HCT116 (cell line): ENCODE results near the gene OSBPL8. TPM values are rescaled to one million over a fixed set of nuclear protein-coding genes. Genes with fewer than 3 reads are reported as not detected.
"Not testable (repeated sequence)": the region's sequence is repeated elsewhere in the genome, so short reads cannot be mapped to it uniquely, and the experiment has no call there.

Source experiments
- ATAC-seq: fragments of 200-7000 bp; cut with Tn5 transposase; 2 replicates; pipeline ENCODE4 v1.9.1; 2020; ENCODE audit warnings: mild to moderate bottlenecking, moderate library complexity
- BruUV-seq: library from RNA; stranded (reverse); fragments of 400-500 nt; replicated peaks from 2 replicates; lab custom pipeline; 2021; lab: Mats Ljungman, UMichigan
- CTCF ChIA-PET: fragments of 300-600 bp; sonication (Branson Sonifier 250); formaldehyde crosslinking; loops from one replicate; lab custom pipeline; 2021; ENCODE audit warnings: antibody characterized with exemption; lab: Charles Lee
- POLR2A ChIA-PET: fragments of 300-600, 350-600 bp; sonication (Branson Sonifier 250); formaldehyde crosslinking; loops from one replicate; lab custom pipeline; 2021; ENCODE audit warnings: antibody characterized with exemption; lab: Charles Lee
- RAD21 ChIA-PET, 2 experiments: fragments of 300-600 bp; sonication (Branson Sonifier 250); formaldehyde crosslinking; loops; one replicate each; lab custom pipeline; 2023; ENCODE audit warnings: low total read pairs in 2 of 2; ENCODE audit not compliant: uncharacterized antibody in 2 of 2, unreplicated experiment in 2 of 2, low non-redundant PET in 1 of 2; lab: Charles Lee
- DNase-seq: peaks from one replicate; pipeline ENCODE4 v3.0.0-alpha.2; 2010; ENCODE audit warnings: low read depth, low spot score
- H2AFZ ChIP-seq: fragments of 200-600 bp; shearing (Covaris generic), sonication (generic); 2 replicates; pipeline ENCODE4 v1.6.1; 2017; ENCODE audit warnings: low read depth, mixed run types, mixed read lengths, antibody characterized with exemption, low read length; ENCODE audit not compliant: poor library complexity, severe bottlenecking
- H3K27ac ChIP-seq: 2 replicates; pipeline ENCODE4 v1.5.1; 2012; ENCODE audit warnings: low read depth, low read length
- H3K27me3 ChIP-seq: fragments of 200-600 bp; sonication (generic); 2 replicates; pipeline ENCODE4 v1.6.1; 2016; ENCODE audit warnings: mixed run types, low read length, mixed read lengths; ENCODE audit not compliant: insufficient read depth
- H3K36me3 ChIP-seq, 2 experiments: fragments of 200-500 bp in 1 of 2; fragments of 200-600 bp in 1 of 2; sonication (Bioruptor generic) in 1 of 2; sonication (generic) in 1 of 2; 2 replicates each; pipeline versions ENCODE4 v1.5.1 to v1.6.1; 2014 to 2016; ENCODE audit warnings: low read length in 2 of 2, inconsistent platforms in 1 of 2, mixed read lengths in 1 of 2, mixed run types in 1 of 2; ENCODE audit not compliant: insufficient read depth in 2 of 2, control insufficient read depth in 1 of 2
- H3K4me1 ChIP-seq, 2 experiments: fragments of 200-600 bp in 1 of 2; sonication (generic) in 1 of 2; 2 replicates each; pipeline versions ENCODE4 v1.5.1 to v1.6.1; 2012 to 2017; ENCODE audit warnings: low read length in 2 of 2, inconsistent platforms in 1 of 2, mild to moderate bottlenecking in 1 of 2, mixed read lengths in 1 of 2, mixed run types in 1 of 2, moderate library complexity in 1 of 2; ENCODE audit not compliant: insufficient read depth in 2 of 2, control insufficient read depth in 1 of 2
- H3K4me2 ChIP-seq: fragments of 200-600 bp; sonication (generic); 2 replicates; pipeline ENCODE4 v1.6.1; 2017; ENCODE audit warnings: mixed run types, low read length, mixed read lengths
- H3K4me3 ChIP-seq, 2 experiments: fragments of 200-600 bp in 1 of 2; sonication (generic) in 1 of 2; replicated peaks in 1 of 2; 2 replicates each; pipeline ENCODE4 v1.5.1; 2011 to 2016; ENCODE audit warnings: low read length in 2 of 2, control low read depth in 1 of 2, low read depth in 1 of 2, mild to moderate bottlenecking in 1 of 2, mixed read lengths in 1 of 2, mixed run types in 1 of 2
- H3K79me2 ChIP-seq: fragments of 200-600 bp; sonication (generic); 2 replicates; pipeline ENCODE4 v1.6.1; 2017; ENCODE audit warnings: mild to moderate bottlenecking, mixed run types, low read length, moderate library complexity, mixed read lengths; ENCODE audit not compliant: insufficient read depth
- H3K9ac ChIP-seq: fragments of 200-600 bp; sonication (generic); 2 replicates; pipeline ENCODE4 v1.6.1; 2016; ENCODE audit warnings: low read length, mixed read lengths
- H3K9me2 ChIP-seq: fragments of 200-600 bp; sonication (generic), shearing (Covaris generic); 2 replicates; pipeline ENCODE4 v1.6.1; 2017; ENCODE audit warnings: mixed run types, mild to moderate bottlenecking, moderate library complexity; ENCODE audit not compliant: insufficient read depth
- H3K9me3 ChIP-seq, 2 experiments: fragments of 200-500 bp in 1 of 2; fragments of 200-600 bp in 1 of 2; sonication (Bioruptor generic) in 1 of 2; sonication (generic) in 1 of 2; 2 replicates each; pipeline ENCODE4 v1.6.1; 2014 to 2017; ENCODE audit warnings: low read length in 2 of 2, mixed read lengths in 2 of 2, inconsistent platforms in 1 of 2, low read depth in 1 of 2, mild to moderate bottlenecking in 1 of 2, mixed run types in 1 of 2, moderate library complexity in 1 of 2; ENCODE audit not compliant: control insufficient read depth in 1 of 2, insufficient read depth in 1 of 2
- H4K20me1 ChIP-seq: fragments of 200-600 bp; sonication (generic), shearing (Covaris generic); 2 replicates; pipeline ENCODE4 v1.6.1; 2017; ENCODE audit warnings: mixed run types, mild to moderate bottlenecking, moderate library complexity; ENCODE audit not compliant: insufficient read depth
- CEBPB ChIP-seq: IDR thresholded peaks from 2 replicates; pipeline ENCODE4 v1.6.1; 2012; ENCODE audit warnings: low read depth
- CTCF ChIP-seq, 3 experiments: fragments of 200-600 bp in 1 of 3; sonication (generic) in 1 of 3; IDR thresholded peaks in 2 of 3; conservative IDR thresholded peaks in 1 of 3; 2 replicates each; pipeline ENCODE4 v1.5.1; 2012 to 2017; ENCODE audit warnings: low read depth in 2 of 3, low read length in 2 of 3, antibody characterized with exemption in 1 of 3, borderline replicate concordance in 1 of 3, control low read depth in 1 of 3, mild to moderate bottlenecking in 1 of 3, mixed read lengths in 1 of 3, mixed run types in 1 of 3, moderate library complexity in 1 of 3; ENCODE audit not compliant: insufficient read depth in 1 of 3
- ELF1 ChIP-seq: IDR thresholded peaks from 2 replicates; pipeline ENCODE4 v1.6.1; 2012; ENCODE audit warnings: low read depth, borderline replicate concordance
- EZH2 ChIP-seq: fragments of 200-600 bp; sonication (generic); IDR thresholded peaks from 2 replicates; pipeline ENCODE4 v1.6.1; 2017; ENCODE audit warnings: antibody characterized with exemption, mixed run types
- FOSL1 ChIP-seq: IDR thresholded peaks from 2 replicates; pipeline ENCODE4 v1.6.1; 2012; ENCODE audit warnings: low read depth
- JUND ChIP-seq: IDR thresholded peaks from 2 replicates; pipeline ENCODE4 v1.6.1; 2012
- MAX ChIP-seq: IDR thresholded peaks from 2 replicates; pipeline ENCODE4 v1.6.1; 2012
- POLR2A ChIP-seq: IDR thresholded peaks from 2 replicates; pipeline ENCODE4 v1.7.0; 2011; ENCODE audit warnings: borderline replicate concordance; ENCODE audit not compliant: insufficient read depth, insufficient read length; ENCODE audit errors: extremely low read depth
- RAD21 ChIP-seq: IDR thresholded peaks from 2 replicates; pipeline ENCODE4 v1.6.1; 2012; ENCODE audit warnings: low read depth, mild to moderate bottlenecking
- SIN3A ChIP-seq: IDR thresholded peaks from 2 replicates; pipeline ENCODE4 v1.6.1; 2012; ENCODE audit warnings: low read depth
- SP1 ChIP-seq: IDR thresholded peaks from 2 replicates; pipeline ENCODE4 v1.6.1; 2012; ENCODE audit warnings: low read depth
- SRF ChIP-seq: IDR thresholded peaks from 2 replicates; pipeline ENCODE4 v1.6.1; 2012; ENCODE audit warnings: low read depth
- TCF7L2 ChIP-seq: IDR thresholded peaks from 2 replicates; pipeline ENCODE4 v1.7.0; 2011; ENCODE audit warnings: borderline replicate concordance, inconsistent platforms; ENCODE audit not compliant: insufficient read depth, insufficient read length; ENCODE audit errors: extremely low read depth
- YY1 ChIP-seq: IDR thresholded peaks from 2 replicates; pipeline ENCODE4 v1.6.1; 2011; ENCODE audit warnings: low read length, low read depth, moderate library complexity, mild to moderate bottlenecking; ENCODE audit not compliant: insufficient replicate concordance; ENCODE audit errors: extremely low read depth
- intact Hi-C: fragments of 100-400 bp; cut with micrococcal nuclease; formaldehyde crosslinking; loops from 2 replicates; pipeline ENCODE4 v1.10.0; 2022
- total RNA-seq: library from RNA; stranded (reverse); gene quantifications from one replicate; pipeline ENCODE4 v1.2.1, GENCODE V29; 2021; ENCODE audit not compliant: unreplicated experiment

The OSBPL8 gene
- total RNA-seq, 1 experiment from 2014 or later, result 115 TPM

DNA sequence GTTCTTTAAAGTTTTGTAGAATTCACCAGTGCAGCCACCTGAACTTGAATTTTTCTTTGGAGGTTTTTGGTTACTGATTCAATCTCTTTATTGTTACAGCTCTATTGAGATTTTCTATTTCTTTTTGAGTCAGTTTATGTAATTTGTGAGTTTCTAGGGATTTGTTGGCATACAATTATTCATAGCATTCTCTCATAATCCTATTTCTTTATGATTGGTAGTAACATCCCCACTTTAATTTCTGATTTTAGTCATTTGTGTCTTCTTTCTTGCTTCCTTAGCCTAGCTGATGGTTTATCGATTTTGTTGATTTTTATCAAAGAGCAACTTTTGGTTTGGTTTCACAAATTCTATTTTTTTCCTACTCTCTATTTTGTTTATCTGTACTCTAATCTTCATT, 193.4 kb downstream of the OSBPL8 start:
- Histone ChIP-seq H2AFZ (no peak overlapping the region), H3K79me2 (no peaks in the 10 kb centered on the region), H3K27me3 (no peaks in the 10 kb centered on the region), H3K9me3 (peaks cover 0 to 8% of the 10 kb centered on the region in 2 experiments; a peak in 1 of 4 replicates), H3K36me3 (peaks cover 18 to 44% of the 10 kb centered on the region in 2 experiments), H3K4me3 (no peak overlapping the region), H3K4me1 (no peaks in the 10 kb centered on the region), H3K4me2 (no peak overlapping the region), H4K20me1 (no peaks in the 10 kb centered on the region), H3K27ac (no peak overlapping the region), H3K9ac (no peak overlapping the region), H3K9me2 (no peaks in the 10 kb centered on the region)
- ATAC-seq (no peak), DNase-seq (no peak)
- intact Hi-C loops, result no loop called here
- no TSS peak for BruUV-seq
- RAD21 ChIA-PET, result no interaction called here
- POLR2A ChIA-PET, result no interaction called here
- CTCF ChIA-PET, result no interaction called here
- TF ChIP-seq FOSL1 (no peak), CEBPB (no peak), SP1 (no peak), SRF (no peak), CTCF (IDR thresholded peaks at IDR 0.05 in 2 of 3, conservative IDR thresholded peaks at IDR 0.05 in 1 of 3; ENCODE audit: borderline replicate concordance in 1 of 3, insufficient read depth in 1 of 3, low read depth in 2 of 3, low read length in 2 of 3) (no peak), SIN3A (no peak), POLR2A (no peak), JUND (no peak), RAD21 (no peak), TCF7L2 (no peak), ELF1 (no peak), MAX (no peak), EZH2 (no peak), YY1 (no peak)

DNA sequence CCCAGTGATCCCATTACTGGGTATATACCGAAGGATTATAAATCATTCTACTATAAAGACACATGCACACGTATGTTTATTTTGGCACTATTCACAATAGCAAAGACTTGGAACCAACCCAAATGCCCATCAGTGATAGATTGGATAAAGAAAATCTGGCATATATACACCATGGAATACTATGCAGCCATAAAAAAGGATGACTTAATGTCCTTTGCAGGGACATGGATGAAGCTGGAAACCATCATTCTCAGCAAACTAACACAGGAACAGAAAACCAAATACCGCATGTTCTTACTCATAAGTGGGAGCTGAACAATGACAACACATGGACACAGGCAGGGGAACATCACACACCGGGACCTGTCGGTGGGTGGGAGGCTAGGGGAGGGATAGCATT, 195.4 kb downstream of the OSBPL8 start:
- CTCF ChIA-PET, H3K9me3 ChIP-seq: not testable (repeated sequence)

More for the DNA sequence above, 195.4 kb downstream of the OSBPL8 start:
- H3K9me2 ChIP-seq, intact Hi-C loops, H3K27ac ChIP-seq, H3K4me1 ChIP-seq, ATAC-seq, POLR2A ChIA-PET, H4K20me1 ChIP-seq, H3K4me2 ChIP-seq, H3K4me3 ChIP-seq, BruUV-seq, RAD21 ChIA-PET, H3K27me3 ChIP-seq, H2AFZ ChIP-seq, H3K9ac ChIP-seq, DNase-seq, H3K79me2 ChIP-seq: not testable (repeated sequence)
- peaks cover 18 to 33% of the 10 kb centered on the region in 2 experiments for H3K36me3 ChIP-seq
